Mesenchymal stem cell (in vitro differentiated cells and primary cell): ENCODE measurements around the gene PPP1R3C.
A peak's percentile ranks its signal among the peaks of the same experiment; 100 is the strongest.

Source experiments
- DNase-seq: peaks from one replicate; pipeline ENCODE4 v3.0.0-alpha.2; 2013
- H2AFZ ChIP-seq: one replicate; pipeline ENCODE4 v1.6.1; 2013; ENCODE audit warnings: low read depth, mild to moderate bottlenecking, control low read depth, inconsistent platforms, low read length, moderate library complexity
- H2AK5ac ChIP-seq: 2 replicates; pipeline ENCODE4 v1.6.1; 2013; ENCODE audit warnings: low read length, moderate library complexity, mild to moderate bottlenecking, inconsistent platforms; ENCODE audit not compliant: severe bottlenecking
- H2BK120ac ChIP-seq: one replicate; pipeline ENCODE4 v1.6.1; 2013; ENCODE audit warnings: low read depth, mild to moderate bottlenecking, inconsistent platforms, low read length, moderate library complexity
- H2BK12ac ChIP-seq, 2 experiments: one replicate each; pipeline ENCODE4 v1.6.1; 2013; ENCODE audit warnings: inconsistent platforms in 2 of 2, low read length in 2 of 2, mild to moderate bottlenecking in 2 of 2, moderate library complexity in 2 of 2, control low read depth in 1 of 2
- H2BK15ac ChIP-seq: one replicate; pipeline ENCODE4 v1.6.1; 2013; ENCODE audit warnings: mild to moderate bottlenecking, low read depth, inconsistent platforms; ENCODE audit not compliant: poor library complexity, severe bottlenecking
- H2BK5ac ChIP-seq: 2 replicates; pipeline ENCODE4 v1.6.1; 2013; ENCODE audit warnings: low read depth, mild to moderate bottlenecking, low read length, control low read depth, inconsistent platforms; ENCODE audit not compliant: poor library complexity, severe bottlenecking
- H3K14ac ChIP-seq, 2 experiments: one replicate each; pipeline ENCODE4 v1.6.1; 2013; ENCODE audit warnings: inconsistent platforms in 2 of 2, low read length in 2 of 2, control low read depth in 1 of 2, mild to moderate bottlenecking in 1 of 2, moderate library complexity in 1 of 2
- H3K18ac ChIP-seq, 2 experiments: one replicate each; pipeline ENCODE4 v1.6.1; 2013; ENCODE audit warnings: inconsistent platforms in 2 of 2, low read length in 2 of 2, control low read depth in 1 of 2, low read depth in 1 of 2, mild to moderate bottlenecking in 1 of 2
- H3K23ac ChIP-seq, 2 experiments: one replicate each; pipeline ENCODE4 v1.6.1; 2013; ENCODE audit warnings: inconsistent platforms in 2 of 2, low read length in 2 of 2, mild to moderate bottlenecking in 2 of 2, moderate library complexity in 2 of 2, control low read depth in 1 of 2
- H3K27ac ChIP-seq: 2 replicates; pipeline ENCODE4 v1.5.1; 2013; ENCODE audit warnings: mild to moderate bottlenecking, moderate library complexity, low read length, control low read depth, inconsistent platforms; ENCODE audit not compliant: poor library complexity, severe bottlenecking
- H3K27me3 ChIP-seq, 2 experiments: 2 replicates each; pipeline versions ENCODE4 v1.6.1 to v1.7.0; 2013; ENCODE audit warnings: low read length in 2 of 2, mild to moderate bottlenecking in 2 of 2, moderate library complexity in 2 of 2, control low read depth in 1 of 2, inconsistent platforms in 1 of 2; ENCODE audit not compliant: control insufficient read depth in 1 of 2, insufficient read depth in 1 of 2
- H3K36me3 ChIP-seq, 2 experiments: 2 replicates each; pipeline versions ENCODE4 v1.6.1 to v1.7.0; 2013; ENCODE audit warnings: low read length in 2 of 2, control low read depth in 1 of 2, inconsistent platforms in 1 of 2, low read depth in 1 of 2, mild to moderate bottlenecking in 1 of 2; ENCODE audit not compliant: insufficient read depth in 2 of 2, control insufficient read depth in 1 of 2
- H3K4ac ChIP-seq, 2 experiments: one replicate each; pipeline ENCODE4 v1.6.1; 2013; ENCODE audit warnings: inconsistent platforms in 2 of 2, low read length in 2 of 2, mild to moderate bottlenecking in 2 of 2, moderate library complexity in 2 of 2, control low read depth in 1 of 2, low read depth in 1 of 2
- H3K4me1 ChIP-seq: 2 replicates; pipeline ENCODE4 v1.6.1; 2013; ENCODE audit warnings: low read depth, low read length, control low read depth; ENCODE audit not compliant: control insufficient read depth, insufficient read depth
- H3K4me2 ChIP-seq: 2 replicates; pipeline ENCODE4 v1.6.1; 2013; ENCODE audit warnings: low read length, mild to moderate bottlenecking, inconsistent platforms; ENCODE audit not compliant: poor library complexity, severe bottlenecking
- H3K4me3 ChIP-seq, 2 experiments: 2 replicates each; pipeline versions ENCODE4 v1.5.1 to v1.7.0; 2013; ENCODE audit warnings: low read length in 2 of 2, mild to moderate bottlenecking in 2 of 2, control low read depth in 1 of 2, low read depth in 1 of 2; ENCODE audit not compliant: insufficient read depth in 1 of 2
- H3K79me1 ChIP-seq: replicated peaks from 2 replicates; pipeline ENCODE4 v1.6.1; 2013; ENCODE audit warnings: mild to moderate bottlenecking, control low read depth, low read length, inconsistent platforms; ENCODE audit not compliant: poor library complexity, severe bottlenecking
- H3K9ac ChIP-seq: 2 replicates; pipeline ENCODE4 v1.7.0; 2013; ENCODE audit warnings: mild to moderate bottlenecking, low read length, moderate library complexity
- H3K9me3 ChIP-seq: 2 replicates; pipeline ENCODE4 v1.7.0; 2013; ENCODE audit warnings: mild to moderate bottlenecking, low read length; ENCODE audit not compliant: control insufficient read depth
- H4K8ac ChIP-seq: one replicate; pipeline ENCODE4 v1.6.1; 2013; ENCODE audit warnings: inconsistent platforms, mild to moderate bottlenecking, low read length, moderate library complexity
- H4K91ac ChIP-seq: one replicate; pipeline ENCODE4 v1.6.1; 2013; ENCODE audit warnings: mild to moderate bottlenecking, low read length, inconsistent platforms
- WGBS: methylation state at CpG from one replicate; pipeline ENCODE4 v1.1.7; 2013; ENCODE audit warnings: mixed read lengths; 5-methylcytosine and 5-hydroxymethylcytosine counted together

Gene PPP1R3C

DNA sequence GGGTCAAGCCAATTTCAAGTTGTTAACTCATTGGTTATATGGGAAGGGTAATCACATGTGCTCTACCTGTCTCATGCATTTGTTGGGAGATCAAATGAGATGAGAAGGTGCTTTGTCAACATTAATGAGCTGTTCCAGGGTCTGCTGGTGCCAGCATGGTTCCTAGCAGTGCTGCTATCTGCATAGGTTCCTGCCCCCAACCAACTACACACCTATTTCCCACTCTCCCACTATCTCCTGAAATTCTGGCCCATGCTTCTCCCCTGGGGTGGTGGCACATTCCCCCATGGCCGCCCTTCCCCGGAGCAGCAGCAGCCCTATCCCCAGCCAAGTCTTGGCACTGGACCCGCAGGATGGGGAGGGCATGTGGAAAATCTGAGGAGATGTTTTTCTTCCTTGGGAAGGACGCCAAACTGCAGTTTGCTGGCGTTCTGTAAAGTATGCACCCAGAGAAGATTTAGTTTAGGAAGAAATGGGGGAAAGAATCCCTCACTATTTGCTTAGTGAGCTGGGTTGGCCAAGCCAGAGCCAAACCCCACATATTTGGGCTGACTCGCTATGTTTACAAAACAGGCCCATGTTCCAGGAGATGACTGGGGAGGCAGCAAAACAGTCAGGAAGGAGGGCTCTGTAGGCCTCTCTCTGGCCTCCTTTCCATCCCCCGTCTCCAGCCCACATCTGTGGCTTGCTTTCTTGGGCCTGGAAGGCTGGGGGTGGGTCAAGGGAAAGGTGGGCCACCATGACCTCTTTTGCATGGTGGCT lies 42.5 kb downstream of the PPP1R3C start:
- peak overlapping the region; percentile 81 for H2AK5ac ChIP-seq
- H3K23ac ChIP-seq: peak overlapping the region in 1 of 2 experiments; percentile 90
- peak overlapping the region; percentile 48 for H2BK15ac ChIP-seq
- H3K9me3 ChIP-seq: no peaks in the 10 kb centered on the region
- peak overlapping the region; percentile 47 to 96 for H2BK12ac ChIP-seq
- H4K91ac ChIP-seq: peak overlapping the region; percentile 94
- peak overlapping the region; percentile 23 for H3K9ac ChIP-seq
- H3K4me3 ChIP-seq: peak overlapping the region in 1 of 2 experiments; percentile 14
- peaks cover 28% of the 10 kb centered on the region for H3K4me1 ChIP-seq
- peak overlapping the region; percentile 25 for H2BK5ac ChIP-seq
- H3K36me3 ChIP-seq: no peaks in the 10 kb centered on the region
- H2BK120ac ChIP-seq: peak overlapping the region; percentile 89
- H4K8ac ChIP-seq: peak overlapping the region; percentile 87
- peak overlapping the region; percentile 78 for H2AFZ ChIP-seq
- H3K18ac ChIP-seq: peak overlapping the region; percentile 68 to 86
- no peak overlapping the region for H3K4me2 ChIP-seq
- H3K4ac ChIP-seq: peak overlapping the region; percentile 85 to 89
- H3K14ac ChIP-seq: peak overlapping the region in 1 of 2 experiments; percentile 95
- H3K27me3 ChIP-seq: no peaks in the 10 kb centered on the region
- H3K27ac ChIP-seq: peak overlapping the region; percentile 59
- DNase-seq: peak; percentile 76
- 63% methylated on average over 6 of the region's 7 CpGs for WGBS
- no peaks in the 10 kb centered on the region for H3K79me1 ChIP-seq

DNA sequence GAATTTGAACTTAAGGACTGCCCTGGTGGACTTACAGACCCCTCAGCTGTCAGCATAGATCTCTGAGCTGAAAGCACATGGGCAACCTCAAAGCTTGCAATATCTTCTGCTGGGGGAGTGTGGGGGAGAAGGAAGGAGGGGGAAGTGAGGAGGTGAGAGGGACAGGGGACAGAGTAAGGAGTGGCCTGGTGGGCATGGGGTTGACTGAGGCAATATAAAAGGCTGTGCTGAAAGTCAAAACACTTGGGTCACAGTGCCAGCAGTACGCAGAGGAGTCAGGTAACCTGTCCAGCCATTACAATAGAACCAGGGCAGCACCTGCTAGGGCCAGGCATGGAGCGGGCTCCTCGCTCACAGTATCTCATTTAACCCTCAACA lies 43.2 kb downstream of the PPP1R3C start:
- H2AK5ac ChIP-seq: peak overlapping the region; percentile 56
- no peak overlapping the region for H3K4me3 ChIP-seq
- H3K36me3 ChIP-seq: no peaks in the 10 kb centered on the region
- H4K8ac ChIP-seq: peak overlapping the region; percentile 66
- no peak overlapping the region for H3K23ac ChIP-seq
- peak overlapping the region; percentile 11 for H2BK120ac ChIP-seq
- no peak overlapping the region for H2BK5ac ChIP-seq
- no peaks in the 10 kb centered on the region for H3K9me3 ChIP-seq
- H3K4ac ChIP-seq: peak overlapping the region; percentile 66 to 85
- H3K4me1 ChIP-seq: peaks cover 28% of the 10 kb centered on the region
- H3K9ac ChIP-seq: no peak overlapping the region
- peak overlapping the region; percentile 47 to 96 for H2BK12ac ChIP-seq
- no peak overlapping the region for H3K27ac ChIP-seq
- H3K4me2 ChIP-seq: no peak overlapping the region
- WGBS: no CpG with 5 or more reads among the region's 3 CpGs
- no peak overlapping the region for H2AFZ ChIP-seq
- no peaks in the 10 kb centered on the region for H3K27me3 ChIP-seq
- peak overlapping the region; percentile 68 to 86 for H3K18ac ChIP-seq
- peak overlapping the region; percentile 94 for H4K91ac ChIP-seq
- no peaks in the 10 kb centered on the region for H3K79me1 ChIP-seq
- H3K14ac ChIP-seq: peak overlapping the region in 1 of 2 experiments; percentile 49
- H2BK15ac ChIP-seq: peak overlapping the region; percentile 23
- DNase-seq: no peak

DNA sequence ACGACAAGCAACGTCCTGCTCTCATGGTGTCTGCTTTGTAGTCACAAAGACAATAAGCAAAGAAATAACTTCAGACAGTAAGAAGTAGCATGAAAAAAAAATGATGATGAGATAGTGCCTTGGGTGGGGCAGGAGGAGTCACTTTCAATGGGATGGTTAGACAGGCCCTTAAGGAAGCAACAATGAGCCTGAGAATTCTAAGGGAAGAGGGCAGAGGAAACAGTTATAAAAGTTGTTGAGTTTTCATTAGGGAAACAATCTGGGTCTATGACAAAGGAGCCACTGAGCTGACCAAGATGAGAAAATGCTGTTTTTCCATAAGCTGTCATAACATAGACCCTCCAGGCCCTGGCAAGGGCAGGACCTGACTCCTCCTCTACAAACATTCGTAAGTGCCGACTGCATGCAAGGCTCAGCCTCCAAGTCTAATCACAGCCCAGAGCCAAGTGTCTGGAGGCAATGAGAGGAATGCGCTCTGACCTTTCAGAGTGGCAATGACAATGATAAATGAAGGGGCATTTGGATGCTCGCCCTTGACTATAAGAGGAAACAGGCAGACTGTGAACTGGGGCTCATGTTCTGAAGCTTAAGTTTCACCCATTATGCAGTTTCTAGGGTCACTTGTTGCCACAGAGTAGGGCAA lies 43.7 kb downstream of the PPP1R3C start:
- H3K4me2 ChIP-seq: no peak overlapping the region
- WGBS: 22% methylated on average over 6 of the region's 6 CpGs

More for the DNA sequence above, 43.7 kb downstream of the PPP1R3C start:
- Histone ChIP-seq H2AK5ac (no peak overlapping the region), H3K79me1 (no peaks in the 10 kb centered on the region), H3K23ac (no peak overlapping the region), H2AFZ (no peak overlapping the region), H4K8ac (no peak overlapping the region), H3K4me3 (no peak overlapping the region), H2BK15ac (no peak overlapping the region), H4K91ac (no peak overlapping the region), H3K14ac (no peak overlapping the region), H2BK12ac (peak overlapping the region in 1 of 2 experiments; percentile 85), H3K27me3 (no peaks in the 10 kb centered on the region), H3K9me3 (no peaks in the 10 kb centered on the region), H3K9ac (no peak overlapping the region), H2BK120ac (peak overlapping the region; percentile 11), H2BK5ac (no peak overlapping the region), H3K4me1 (peaks cover 28% of the 10 kb centered on the region), H3K36me3 (no peaks in the 10 kb centered on the region), H3K27ac (peak overlapping the region; percentile 33), H3K4ac (peak overlapping the region; percentile 66 to 85), H3K18ac (peak overlapping the region; percentile 68 to 86)
- peak; percentile 91 for DNase-seq
